Panc1 (cell line): ENCODE data around the gene C4orf50. TPM values are rescaled to one million over a fixed set of nuclear protein-coding genes. Genes with fewer than 3 reads are reported as not detected.

Experiments used
- ATAC-seq: fragments of 200-7000 bp; cut with Tn5 transposase; 2 replicates; pipeline ENCODE4 v1.9.1; 2020; ENCODE audit warnings: mild to moderate bottlenecking, moderate library complexity
- BruUV-seq: library from RNA; stranded (reverse); fragments of 400-500 nt; replicated peaks from 2 replicates; lab custom pipeline; 2021; lab: Mats Ljungman, UMichigan
- CTCF ChIA-PET: fragments of 300-600 bp; sonication (Branson Sonifier 250); formaldehyde crosslinking; loops from one replicate; lab custom pipeline; 2022; ENCODE audit warnings: antibody characterized with exemption; lab: Charles Lee
- POLR2A ChIA-PET: fragments of 300-600 bp; sonication (Branson Sonifier 250); formaldehyde crosslinking; loops from one replicate; lab custom pipeline; 2022; ENCODE audit warnings: antibody characterized with exemption; lab: Charles Lee
- DNase-seq: peaks from one replicate; pipeline ENCODE4 v3.0.0-alpha.2; 2010; ENCODE audit warnings: low read depth, low spot score
- H3K27ac ChIP-seq: 2 replicates; pipeline ENCODE4 v1.5.1; 2011; ENCODE audit warnings: mild to moderate bottlenecking, low read length, inconsistent platforms
- H3K27me3 ChIP-seq: fragments of 200-500 bp; sonication (Bioruptor generic); 2 replicates; pipeline ENCODE4 v1.6.0; 2014; ENCODE audit warnings: low read length, inconsistent platforms; ENCODE audit not compliant: control insufficient read depth, insufficient read depth
- H3K36me3 ChIP-seq: fragments of 200-500 bp; sonication (Bioruptor generic); 2 replicates; pipeline ENCODE4 v1.5.1; 2014; ENCODE audit warnings: inconsistent platforms, mild to moderate bottlenecking, low read length, moderate library complexity; ENCODE audit not compliant: control insufficient read depth, insufficient read depth
- H3K4me1 ChIP-seq: 2 replicates; pipeline ENCODE4 v1.5.1; 2011; ENCODE audit warnings: inconsistent platforms, mild to moderate bottlenecking, low read length, moderate library complexity; ENCODE audit not compliant: control insufficient read depth, insufficient read depth
- H3K4me3 ChIP-seq, 2 experiments: 2 replicates each; pipeline ENCODE4 v1.5.1; 2011 to 2012; ENCODE audit warnings: low read depth in 2 of 2, low read length in 2 of 2, mild to moderate bottlenecking in 2 of 2, inconsistent platforms in 1 of 2, moderate library complexity in 1 of 2
- H3K9me3 ChIP-seq: fragments of 200-500 bp; sonication (Bioruptor generic); 2 replicates; pipeline ENCODE4 v1.5.1; 2014; ENCODE audit warnings: low read depth, mild to moderate bottlenecking, inconsistent platforms, low read length, moderate library complexity; ENCODE audit not compliant: control insufficient read depth, insufficient read depth
- CTCF ChIP-seq: fragments of 450-650 bp; IDR thresholded peaks from 2 replicates; pipeline ENCODE4 v1.5.1; 2017; ENCODE audit warnings: mild to moderate bottlenecking
- POLR2AphosphoS5 ChIP-seq: IDR thresholded peaks from 2 replicates; pipeline ENCODE4 v1.6.1; 2012; ENCODE audit warnings: mild to moderate bottlenecking, low read depth, low read length, moderate library complexity
- REST ChIP-seq, 2 experiments: IDR thresholded peaks; 2 replicates each; pipeline ENCODE4 v1.6.1; 2011 to 2012; ENCODE audit warnings: low read depth in 2 of 2, control low read depth in 1 of 2, low read length in 1 of 2, mild to moderate bottlenecking in 1 of 2, moderate library complexity in 1 of 2; ENCODE audit not compliant: insufficient read depth in 1 of 2
- SIN3A ChIP-seq: IDR thresholded peaks from 2 replicates; pipeline ENCODE4 v1.6.1; 2012; ENCODE audit warnings: low read depth, mild to moderate bottlenecking, low read length, moderate library complexity, borderline replicate concordance; ENCODE audit not compliant: insufficient read depth
- TCF7L2 ChIP-seq: IDR thresholded peaks from 2 replicates; pipeline ENCODE4 v1.6.1; 2011; ENCODE audit warnings: mild to moderate bottlenecking, low read depth, low read length, inconsistent platforms
- in situ Hi-C: cut with HindIII; loops from 2 replicates; pipeline ENCODE4 v1.10.0; 2016; ENCODE audit warnings: low sequenced_read_pairs, low pct_unique_long_range_greater_than_20kb
- intact Hi-C: fragments of 100-400 bp; cut with micrococcal nuclease; formaldehyde crosslinking; loops from one replicate; pipeline ENCODE4 v1.10.0; 2022; ENCODE audit not compliant: unreplicated experiment
- total RNA-seq: library from RNA; stranded (reverse); gene quantifications from one replicate; pipeline ENCODE4 v1.2.1, GENCODE V29; 2021; ENCODE audit not compliant: unreplicated experiment

Gene C4orf50
- total RNA-seq, 1 experiment from 2014 or later = under 0.01 TPM

- Histone ChIP-seq H3K27ac (no peak overlapping the region), H3K9me3 (no peaks in the 10 kb centered on the region), H3K27me3 (peaks cover 3% of the 10 kb centered on the region; the same call in 1 of the 2 replicates), H3K4me3 (no peak overlapping the region), H3K36me3 (no peaks in the 10 kb centered on the region), H3K4me1 (no peaks in the 10 kb centered on the region)
- BruUV-seq = no TSS peak
- intact Hi-C loops (no loop called here), in situ Hi-C loops (no loop called here)
- ATAC-seq = no peak
- CTCF ChIA-PET = no interaction called here
- DNase-seq = no peak
- no peak for TF ChIP-seq CTCF
- TF ChIP-seq REST (IDR thresholded peaks at IDR 0.05; ENCODE audit: insufficient read depth in 1 of 2, low read depth in 2 of 2, low read length in 1 of 2) = no peak
- TF ChIP-seq TCF7L2 = no peak
- no peak for TF ChIP-seq POLR2AphosphoS5
- no peak for TF ChIP-seq SIN3A
- POLR2A ChIA-PET = no interaction called here
These were observed 31.0 kb upstream of the C4orf50 start for GRCh38 chr4:6049278-6049677.

GRCh38 chr4:6048537-6048936 lies 30.3 kb upstream of the C4orf50 start:
- intact Hi-C loops = no loop called here
- ATAC-seq = no peak
- in situ Hi-C loops = no loop called here
- no peaks in the 10 kb centered on the region for H3K4me1 ChIP-seq
- ChIA-PET POLR2A (no interaction called here), CTCF (interaction anchor here (0.7 kb wide), 1 partner anchor 351 kb away, joined by 4 read pairs; no protein-coding TSS in a partner anchor)
- H3K4me3 ChIP-seq = no peak overlapping the region
- no peaks in the 10 kb centered on the region for H3K9me3 ChIP-seq
- H3K27me3 ChIP-seq = peaks cover 3% of the 10 kb centered on the region; the same call in 1 of the 2 replicates
- no peaks in the 10 kb centered on the region for H3K36me3 ChIP-seq
- no peak overlapping the region for H3K27ac ChIP-seq
- no TSS peak for BruUV-seq
- DNase-seq = no peak
- no peak for TF ChIP-seq SIN3A
- no peak for TF ChIP-seq TCF7L2
- TF ChIP-seq POLR2AphosphoS5 = no peak
- TF ChIP-seq REST (IDR thresholded peaks at IDR 0.05; ENCODE audit: insufficient read depth in 1 of 2, low read depth in 2 of 2, low read length in 1 of 2) = no peak
- no peak for TF ChIP-seq CTCF
